Measurements from ENCODE around the gene IQCE.
"Not testable (repeated sequence)": the region's sequence is repeated elsewhere in the genome, so short reads cannot be mapped to it uniquely, and the experiment has no call there.

The IQCE gene

GRCh38 chr7:2586326-2587020, 27.7 kb downstream of the IQCE start:
- CTCF ChIA-PET = no interaction called here
- DNase-seq (ENCODE audit: extremely low spot score) = no peak
- POLR2A ChIA-PET = no interaction called here
- no peak for TF ChIP-seq PKNOX1 (IDR thresholded peaks at IDR 0.05)
- no peak for TF ChIP-seq ELF4 (IDR thresholded peaks at IDR 0.05)
- no peak for TF ChIP-seq LEF1 (IDR thresholded peaks at IDR 0.05; ENCODE audit: borderline replicate concordance)
- TF ChIP-seq SP1 (IDR thresholded peaks at IDR 0.05) = no peak
- no peak for TF ChIP-seq CTBP1 (IDR thresholded peaks at IDR 0.05; ENCODE audit: borderline replicate concordance)
- TF ChIP-seq FOXA1 (IDR thresholded peaks at IDR 0.05) = no peak
- no peak for TF ChIP-seq ZNF384 (IDR thresholded peaks at IDR 0.05)
- TF ChIP-seq FOXM1 (IDR thresholded peaks at IDR 0.05; ENCODE audit: borderline replicate concordance) = no peak

GRCh38 chr7:2587134-2587533, 28.4 kb downstream of the IQCE start:
- TF ChIP-seq FOXM1 (IDR thresholded peaks at IDR 0.05; ENCODE audit: borderline replicate concordance) (no peak), ARNT (IDR thresholded peaks at IDR 0.05) (no peak), TARDBP (IDR thresholded peaks at IDR 0.05) (no peak), ZNF384 (IDR thresholded peaks at IDR 0.05) (no peak), ELF4 (IDR thresholded peaks at IDR 0.05) (no peak), FOXK2 (IDR thresholded peaks at IDR 0.05) (no peak), LEF1 (IDR thresholded peaks at IDR 0.05; ENCODE audit: borderline replicate concordance) (no peak), PKNOX1 (IDR thresholded peaks at IDR 0.05) (no peak), SUZ12 (IDR thresholded peaks at IDR 0.05) (no peak), SP1 (IDR thresholded peaks at IDR 0.05) (no peak), L3MBTL2 (conservative IDR thresholded peaks at IDR 0.05) (no peak), CTBP1 (IDR thresholded peaks at IDR 0.05; ENCODE audit: borderline replicate concordance) (no peak), NFRKB (IDR thresholded peaks at IDR 0.05) (no peak), HDGF (IDR thresholded peaks at IDR 0.05; ENCODE audit: borderline replicate concordance) (no peak), BHLHE40 (IDR thresholded peaks at IDR 0.05; ENCODE audit: borderline replicate concordance) (no peak), FOXA1 (IDR thresholded peaks at IDR 0.05) (no peak)
- POLR2A ChIA-PET = no interaction called here
- CTCF ChIA-PET = no interaction called here
- no peak for DNase-seq (ENCODE audit: extremely low spot score)

GRCh38 chr7:2587778-2588177, 29.0 kb downstream of the IQCE start:
- DNase-seq (ENCODE audit: extremely low spot score) = no peak
- CTCF ChIA-PET = no interaction called here
- TF ChIP-seq FOXK2 (IDR thresholded peaks at IDR 0.05) = no peak
- no peak for TF ChIP-seq LEF1 (IDR thresholded peaks at IDR 0.05; ENCODE audit: borderline replicate concordance)
- no peak for TF ChIP-seq PKNOX1 (IDR thresholded peaks at IDR 0.05)
- no peak for TF ChIP-seq ELF4 (IDR thresholded peaks at IDR 0.05)
- no peak for TF ChIP-seq HDGF (IDR thresholded peaks at IDR 0.05; ENCODE audit: borderline replicate concordance)
- TF ChIP-seq ARNT (IDR thresholded peaks at IDR 0.05) = no peak
- TF ChIP-seq L3MBTL2 (conservative IDR thresholded peaks at IDR 0.05) = no peak
- no peak for TF ChIP-seq CTBP1 (IDR thresholded peaks at IDR 0.05; ENCODE audit: borderline replicate concordance)
- no peak for TF ChIP-seq SUZ12 (IDR thresholded peaks at IDR 0.05)
- no peak for TF ChIP-seq ZNF384 (IDR thresholded peaks at IDR 0.05)
- TF ChIP-seq BHLHE40 (IDR thresholded peaks at IDR 0.05; ENCODE audit: borderline replicate concordance) = no peak
- no peak for TF ChIP-seq TARDBP (IDR thresholded peaks at IDR 0.05)
- TF ChIP-seq FOXM1 (IDR thresholded peaks at IDR 0.05; ENCODE audit: borderline replicate concordance) = no peak
- TF ChIP-seq NFRKB (IDR thresholded peaks at IDR 0.05) = no peak
- TF ChIP-seq SP1 (IDR thresholded peaks at IDR 0.05) = no peak
- TF ChIP-seq FOXA1 (IDR thresholded peaks at IDR 0.05) = no peak
- POLR2A ChIA-PET = no interaction called here

GRCh38 chr7:2589341-2589740, 30.6 kb downstream of the IQCE start:
- ChIA-PET CTCF (no interaction called here), POLR2A (no interaction called here)
- DNase-seq (ENCODE audit: extremely low spot score) = no peak
- TF ChIP-seq FOXA1 (IDR thresholded peaks at IDR 0.05) (no peak), CTBP1 (IDR thresholded peaks at IDR 0.05; ENCODE audit: borderline replicate concordance) (no peak)

- POLR2A ChIA-PET; DNase-seq (ENCODE audit: extremely low spot score): not testable (repeated sequence)
- CTCF ChIA-PET = interaction anchor here (0.6 kb wide), 1 partner anchor 14 kb away, joined by 5 read pairs; no protein-coding TSS in a partner anchor
Observed at GRCh38 chr7:2589941-2590340, 31.2 kb downstream of the IQCE start.

- CTCF ChIA-PET = no interaction called here
- no peak for DNase-seq (ENCODE audit: extremely low spot score)
- POLR2A ChIA-PET = no interaction called here
- no peak for TF ChIP-seq LEF1 (IDR thresholded peaks at IDR 0.05; ENCODE audit: borderline replicate concordance)
- no peak for TF ChIP-seq ZNF384 (IDR thresholded peaks at IDR 0.05)
Observed at GRCh38 chr7:2592375-2592865, 33.6 kb downstream of the IQCE start.

- no peak for DNase-seq (ENCODE audit: extremely low spot score)
- ChIA-PET POLR2A (no interaction called here), CTCF (no interaction called here)
- TF ChIP-seq ELF4 (IDR thresholded peaks at IDR 0.05) (no peak), TARDBP (IDR thresholded peaks at IDR 0.05) (no peak), ARNT (IDR thresholded peaks at IDR 0.05) (no peak), FOXA1 (IDR thresholded peaks at IDR 0.05) (no peak), L3MBTL2 (conservative IDR thresholded peaks at IDR 0.05) (no peak), FOXM1 (IDR thresholded peaks at IDR 0.05; ENCODE audit: borderline replicate concordance) (no peak), LEF1 (IDR thresholded peaks at IDR 0.05; ENCODE audit: borderline replicate concordance) (no peak), SP1 (IDR thresholded peaks at IDR 0.05) (no peak), SUZ12 (IDR thresholded peaks at IDR 0.05) (no peak), ZNF384 (IDR thresholded peaks at IDR 0.05) (no peak), PKNOX1 (IDR thresholded peaks at IDR 0.05) (no peak), HDGF (IDR thresholded peaks at IDR 0.05; ENCODE audit: borderline replicate concordance) (no peak), NFRKB (IDR thresholded peaks at IDR 0.05) (no peak), FOXK2 (IDR thresholded peaks at IDR 0.05) (no peak), CTBP1 (IDR thresholded peaks at IDR 0.05; ENCODE audit: borderline replicate concordance) (no peak)
Observed at GRCh38 chr7:2593036-2593727, 34.4 kb downstream of the IQCE start.
